HG03558 (cell line): ENCODE results near the gene RAB11FIP3.

Source experiments
- ATAC-seq: cut with Tn5 transposase; IDR thresholded peaks from one replicate; pipeline ENCODE4 v1.9.1; 2021; ENCODE audit warnings: moderate number of reproducible peaks; ENCODE audit not compliant: unreplicated experiment; ENCODE audit errors: extremely low read depth

Gene RAB11FIP3

DNA sequence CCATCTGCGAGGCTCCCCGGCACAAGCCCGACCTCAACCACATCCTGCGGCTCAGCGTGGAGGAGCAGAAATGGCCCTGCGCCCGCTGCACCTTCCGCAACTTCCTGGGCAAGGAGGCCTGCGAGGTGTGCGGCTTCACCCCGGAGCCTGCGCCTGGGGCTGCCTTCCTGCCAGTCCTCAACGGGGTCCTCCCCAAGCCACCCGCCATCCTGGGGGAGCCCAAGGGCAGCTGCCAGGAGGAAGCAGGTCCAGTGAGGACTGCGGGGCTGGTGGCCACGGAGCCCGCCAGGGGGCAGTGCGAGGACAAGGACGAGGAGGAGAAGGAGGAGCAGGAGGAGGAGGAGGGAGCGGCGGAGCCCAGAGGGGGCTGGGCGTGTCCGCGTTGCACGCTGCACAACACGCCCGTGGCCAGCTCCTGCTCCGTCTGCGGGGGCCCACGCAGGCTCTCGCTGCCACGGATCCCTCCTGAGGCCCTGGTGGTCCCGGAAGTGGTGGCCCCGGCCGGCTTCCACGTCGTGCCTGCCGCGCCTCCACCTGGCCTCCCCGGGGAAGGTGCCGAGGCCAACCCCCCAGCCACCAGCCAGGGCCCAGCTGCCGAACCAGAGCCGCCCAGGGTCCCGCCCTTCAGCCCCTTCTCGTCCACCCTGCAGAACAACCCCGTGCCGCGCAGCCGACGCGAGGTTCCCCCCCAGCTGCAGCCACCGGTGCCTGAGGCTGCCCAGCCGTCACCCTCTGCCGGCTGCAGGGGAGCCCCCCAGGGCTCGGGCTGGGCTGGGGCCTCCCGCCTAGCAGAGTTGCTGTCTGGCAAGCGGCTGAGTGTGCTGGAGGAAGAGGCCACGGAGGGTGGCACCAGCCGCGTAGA lies 121.7 kb downstream of the RAB11FIP3 start:
- no peak for ATAC-seq

DNA sequence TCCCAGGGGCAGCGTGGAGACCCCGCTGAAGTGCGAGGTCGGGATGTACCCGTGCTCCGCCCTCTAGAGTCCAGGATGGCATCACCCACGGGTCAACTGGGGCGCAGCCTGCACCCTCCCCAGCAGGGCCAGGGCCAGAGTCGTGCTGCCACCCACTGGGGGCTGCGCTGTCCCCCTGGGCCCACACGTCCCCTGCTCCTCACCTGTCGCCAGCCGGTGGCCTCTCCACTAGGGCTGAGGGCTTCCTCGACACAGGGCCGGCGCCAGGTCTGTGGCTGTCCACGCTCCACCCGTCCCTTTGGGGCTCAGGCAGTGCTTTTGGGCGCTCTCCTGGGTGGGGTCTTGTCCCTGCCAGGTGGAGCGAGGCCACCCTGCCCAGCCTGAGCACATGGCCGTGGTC lies 123.1 kb downstream of the RAB11FIP3 start:
- no peak for ATAC-seq

DNA sequence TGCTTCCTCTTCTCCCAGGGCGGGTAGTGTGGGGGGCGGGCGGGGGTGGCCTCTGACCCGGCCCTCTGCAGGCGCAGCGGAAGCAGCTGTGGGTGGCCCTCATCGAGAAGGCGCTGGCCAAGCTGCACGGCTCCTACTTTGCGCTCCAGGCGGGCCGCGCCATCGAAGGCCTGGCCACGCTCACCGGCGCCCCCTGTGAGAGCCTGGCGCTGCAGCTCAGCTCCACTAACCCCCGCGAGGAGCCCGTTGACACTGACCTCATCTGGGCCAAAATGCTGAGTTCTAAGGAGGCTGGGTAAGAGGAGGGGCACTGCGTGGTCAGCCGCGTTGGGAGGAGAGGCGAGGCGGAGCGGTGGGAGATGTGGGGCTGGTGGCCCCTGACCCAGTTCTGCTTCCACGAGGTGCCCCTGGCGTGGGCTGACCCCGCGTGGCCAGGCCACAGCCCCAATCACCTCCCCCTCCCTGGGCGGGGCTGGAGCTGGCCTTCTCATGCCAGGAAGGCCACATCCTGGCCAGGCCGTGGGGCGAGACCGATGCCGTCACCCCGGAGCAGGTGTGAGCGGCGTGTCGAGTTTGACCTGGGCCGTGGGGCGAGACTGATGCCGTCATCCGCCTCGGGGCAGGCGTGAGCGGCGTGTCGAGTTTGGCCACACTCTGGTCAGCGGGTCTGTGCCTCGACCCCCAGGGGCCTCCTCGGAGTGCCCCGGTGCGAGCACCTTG lies 124.3 kb downstream of the RAB11FIP3 start:
- no peak for ATAC-seq

DNA sequence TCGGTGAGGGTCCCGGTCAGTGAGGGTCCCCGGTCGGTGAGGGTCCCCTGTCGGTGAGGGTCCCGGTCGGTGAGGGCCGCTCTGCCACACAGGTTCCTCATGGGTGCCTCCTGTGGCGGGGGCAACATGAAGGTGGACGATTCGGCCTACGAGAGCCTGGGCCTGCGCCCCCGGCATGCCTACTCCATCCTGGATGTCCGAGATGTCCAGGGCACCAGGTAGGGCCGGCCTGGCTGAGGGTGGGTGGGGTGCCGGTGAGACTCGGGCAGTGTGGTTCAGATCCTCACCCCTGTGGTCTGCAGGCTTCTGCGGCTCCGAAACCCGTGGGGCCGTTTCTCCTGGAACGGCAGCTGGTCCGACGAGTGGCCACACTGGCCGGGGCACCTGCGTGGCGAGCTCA lies 125.8 kb downstream of the RAB11FIP3 start:
- no peak for ATAC-seq

DNA sequence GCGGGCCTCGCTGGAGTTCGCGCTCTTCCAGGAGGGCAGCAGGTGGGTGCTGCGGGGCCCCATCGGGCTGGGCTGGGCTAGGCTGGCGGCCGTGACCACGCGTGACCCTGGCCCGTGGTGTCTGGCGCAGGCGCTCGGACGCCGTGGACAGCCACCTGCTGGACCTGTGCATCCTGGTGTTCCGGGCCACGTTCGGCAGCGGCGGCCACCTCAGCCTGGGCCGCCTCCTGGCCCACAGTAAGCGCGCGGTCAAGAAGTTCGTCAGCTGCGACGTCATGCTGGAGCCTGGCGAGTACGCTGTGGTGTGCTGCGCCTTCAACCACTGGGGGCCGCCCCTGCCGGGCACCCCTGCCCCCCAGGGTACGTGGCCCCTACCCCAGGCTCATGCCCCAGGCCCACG lies 126.7 kb downstream of the RAB11FIP3 start:
- no peak for ATAC-seq

DNA sequence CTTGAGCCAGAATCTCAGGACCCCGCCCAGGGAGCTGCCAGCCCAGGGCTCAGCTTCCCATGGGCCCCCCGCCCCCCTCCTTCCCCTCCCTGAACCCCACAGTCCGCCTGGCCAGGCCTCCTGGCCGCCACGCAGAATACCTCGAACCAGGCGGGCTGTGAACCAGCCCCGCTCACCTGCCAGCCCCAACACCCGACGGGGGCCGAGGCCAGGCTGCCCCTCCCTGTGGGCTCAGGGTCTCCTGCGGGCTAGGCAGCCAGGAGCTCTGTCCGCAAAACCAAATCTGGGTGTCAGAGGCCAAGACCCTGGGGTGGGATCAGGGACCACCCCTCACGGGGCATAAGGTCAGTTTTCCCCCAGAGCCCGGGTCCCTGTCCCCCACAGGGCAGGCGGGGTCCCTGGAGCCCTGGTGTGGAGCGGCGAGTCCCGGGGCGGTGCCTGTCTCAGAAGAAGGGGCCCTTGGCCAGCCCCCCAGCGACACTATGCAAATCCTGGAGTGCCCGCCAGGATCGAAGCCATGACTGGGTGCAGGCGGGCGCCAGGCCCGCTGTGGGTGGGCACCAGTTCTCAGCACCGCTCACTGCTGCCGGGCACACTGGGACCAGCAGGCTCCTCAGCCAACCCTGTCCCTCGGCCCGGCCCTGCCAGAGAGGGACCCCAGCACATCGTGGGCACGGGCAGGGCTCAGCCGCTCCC lies 128.3 kb downstream of the RAB11FIP3 start:
- no peak for ATAC-seq

DNA sequence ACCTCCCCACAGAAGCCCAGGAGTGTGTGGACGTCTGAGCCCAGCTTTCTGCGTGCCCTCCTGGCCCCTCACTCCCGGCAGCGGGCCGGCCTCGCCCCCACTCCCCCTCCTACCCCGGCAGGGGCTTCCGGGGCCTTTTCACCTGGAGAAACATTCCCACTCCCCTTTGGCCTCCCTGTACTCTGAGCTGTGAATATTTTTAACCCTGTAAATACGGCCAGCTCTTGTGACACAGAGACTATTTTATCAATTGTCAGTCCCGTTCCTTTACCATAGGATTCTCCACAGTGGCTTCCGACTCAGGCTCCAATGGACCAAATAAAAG lies 128.8 kb downstream of the RAB11FIP3 start:
- ATAC-seq, result no peak

DNA sequence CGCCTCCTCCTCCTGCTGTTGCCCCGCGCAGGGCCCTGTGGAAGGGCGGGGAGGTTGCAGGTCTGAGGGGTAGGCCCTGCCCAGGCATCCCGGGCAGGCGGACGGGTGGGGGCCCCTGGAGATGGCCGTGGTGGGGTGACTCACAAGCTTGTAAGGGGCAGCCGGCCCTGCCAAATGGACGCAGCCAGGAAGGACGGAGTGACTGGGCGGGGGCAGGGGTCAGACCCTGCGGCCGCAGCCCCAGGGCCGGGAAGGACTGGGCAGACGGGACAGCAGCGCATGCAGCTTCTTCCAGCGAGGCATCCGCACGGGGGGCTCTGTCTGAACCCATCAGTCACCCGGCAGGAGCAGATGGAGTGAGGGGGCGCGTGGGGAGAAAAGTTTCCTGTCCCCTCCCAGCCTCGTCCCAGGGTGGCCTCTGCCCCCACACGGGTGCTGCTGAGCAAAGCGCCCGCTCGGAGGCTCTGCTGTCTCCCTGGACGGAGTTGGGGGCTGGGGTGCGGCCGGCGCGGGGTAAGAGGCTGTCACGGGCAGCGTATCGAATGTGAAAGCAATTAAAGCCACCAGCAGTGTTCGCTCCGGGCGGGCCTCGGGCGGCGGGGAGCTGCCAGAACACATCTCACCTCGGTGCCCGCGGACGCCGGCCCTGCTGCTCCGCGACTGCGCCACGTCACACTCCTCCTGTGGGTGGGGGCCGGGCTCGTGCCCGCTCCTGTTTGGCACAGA lies 129.4 kb downstream of the RAB11FIP3 start:
- ATAC-seq, result no peak

DNA sequence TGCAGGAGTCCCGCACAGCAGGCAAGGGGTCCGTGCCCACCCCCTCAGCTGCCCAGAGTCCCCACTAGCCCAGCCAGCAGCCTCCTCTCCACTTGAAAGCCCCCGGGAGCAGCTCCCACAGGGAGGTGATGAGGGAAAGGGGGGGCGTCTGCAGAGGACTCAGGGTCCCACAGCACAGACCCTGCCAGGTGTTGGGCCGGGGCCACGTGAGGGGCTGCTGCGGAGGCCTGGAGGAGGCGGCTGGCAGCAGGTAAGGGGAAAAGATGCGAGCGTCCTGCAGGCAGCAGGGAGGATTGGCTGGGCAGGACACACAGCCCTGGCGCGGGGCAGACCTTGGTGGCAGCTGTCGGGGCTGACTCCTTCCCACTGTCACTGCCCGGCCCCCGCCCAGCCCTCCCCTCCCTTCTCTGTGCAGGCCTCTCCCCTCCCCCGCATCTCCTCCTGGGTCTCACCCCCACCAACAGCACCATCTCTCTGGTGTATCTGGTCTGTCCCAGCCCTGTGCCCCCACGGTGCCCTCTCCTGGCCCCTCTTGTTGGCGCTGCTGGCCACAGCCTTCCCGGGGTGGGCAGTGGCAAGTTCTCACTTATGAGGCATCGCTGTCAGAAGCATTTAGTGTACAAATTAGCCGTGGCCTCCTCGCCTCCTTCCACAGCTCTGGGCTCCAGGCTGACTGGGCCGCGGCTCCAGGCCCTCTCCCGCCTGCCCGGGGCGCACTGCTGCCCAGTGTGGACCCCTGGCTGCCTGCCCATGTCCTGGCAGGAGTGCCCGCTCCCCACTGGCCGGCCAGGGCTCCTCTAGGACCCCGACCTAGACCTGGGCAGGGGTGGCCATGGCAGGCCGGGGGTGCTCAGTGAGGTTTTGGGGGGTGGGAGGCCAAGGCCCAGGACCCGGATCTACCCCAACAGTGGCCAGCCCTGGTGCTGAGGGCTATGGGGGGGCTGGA lies 130.4 kb downstream of the RAB11FIP3 start:
- no peak for ATAC-seq

DNA sequence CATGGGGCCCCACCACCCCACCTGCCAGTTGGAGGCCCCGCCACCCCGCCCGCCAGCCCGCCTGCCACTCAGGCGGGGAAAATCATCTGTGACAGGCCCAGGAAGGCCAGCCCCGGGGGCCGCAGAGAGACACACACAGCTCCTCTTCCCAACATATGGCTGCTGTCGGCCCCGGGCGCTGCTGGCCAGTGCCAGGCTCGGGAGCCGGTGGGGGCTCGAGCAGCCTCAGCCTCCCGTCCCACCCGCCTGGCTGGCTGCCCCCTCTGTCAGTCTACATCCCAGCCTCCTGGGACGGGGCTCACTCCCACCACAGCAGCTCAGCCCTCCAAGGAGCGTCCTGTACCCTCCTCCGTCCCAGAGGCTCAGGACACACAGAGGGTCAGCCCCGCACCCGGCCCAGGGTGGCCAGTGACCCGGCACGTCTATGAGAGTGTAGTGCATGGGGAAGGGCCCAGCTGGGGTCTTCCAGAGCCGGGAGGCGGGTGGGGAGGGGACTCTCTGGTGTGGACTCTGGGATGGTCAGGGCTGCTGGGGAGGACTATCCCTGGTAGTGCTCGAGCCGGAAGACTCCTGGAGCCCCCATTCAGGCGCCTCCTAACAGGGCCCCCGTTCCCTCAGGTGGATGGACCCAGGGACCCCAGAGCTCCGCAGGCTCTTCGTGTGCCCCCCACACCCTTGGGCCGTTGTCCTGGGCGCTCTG lies 131.2 kb downstream of the RAB11FIP3 start:
- ATAC-seq, result no peak

DNA sequence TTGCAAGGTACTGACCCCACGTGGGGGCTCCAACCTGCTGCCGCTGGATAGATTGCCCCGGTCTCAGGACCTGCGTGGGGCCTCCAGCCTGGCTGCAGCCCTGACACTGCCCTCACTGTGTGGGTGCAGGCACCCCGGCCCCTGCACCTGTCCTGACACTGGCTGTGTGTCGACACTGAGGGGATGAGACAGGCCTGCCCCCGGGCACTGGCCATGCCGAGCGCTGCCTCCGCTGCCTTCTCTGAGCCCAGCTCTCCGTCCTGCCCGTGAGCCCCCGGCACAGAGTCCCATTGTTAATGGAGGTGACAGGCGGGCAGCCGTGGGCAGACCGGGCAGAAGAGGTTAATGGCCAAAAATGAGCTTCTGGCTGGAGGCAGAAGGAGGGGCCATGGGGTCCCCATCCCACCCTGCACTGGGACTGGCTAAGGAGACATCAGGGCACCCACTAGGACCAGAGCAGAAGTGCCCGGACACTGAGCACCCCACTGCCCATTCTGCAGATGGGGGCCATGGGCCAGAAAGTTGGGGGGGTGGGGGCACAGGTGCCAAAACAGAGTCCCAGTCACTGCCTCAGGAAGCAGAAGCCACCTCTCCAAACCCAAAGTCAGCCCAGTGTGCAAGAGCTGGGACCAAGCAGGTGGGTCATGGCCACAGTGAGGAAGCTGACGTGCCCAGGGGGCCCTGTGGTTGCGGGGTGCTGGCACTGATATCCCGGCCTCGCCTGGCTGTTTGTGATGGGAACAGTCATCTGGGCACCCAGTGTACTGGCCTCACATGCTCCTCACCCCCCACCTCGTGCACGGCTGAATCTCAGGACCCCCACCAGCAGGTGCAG lies 132.2 kb downstream of the RAB11FIP3 start:
- ATAC-seq, result no peak

DNA sequence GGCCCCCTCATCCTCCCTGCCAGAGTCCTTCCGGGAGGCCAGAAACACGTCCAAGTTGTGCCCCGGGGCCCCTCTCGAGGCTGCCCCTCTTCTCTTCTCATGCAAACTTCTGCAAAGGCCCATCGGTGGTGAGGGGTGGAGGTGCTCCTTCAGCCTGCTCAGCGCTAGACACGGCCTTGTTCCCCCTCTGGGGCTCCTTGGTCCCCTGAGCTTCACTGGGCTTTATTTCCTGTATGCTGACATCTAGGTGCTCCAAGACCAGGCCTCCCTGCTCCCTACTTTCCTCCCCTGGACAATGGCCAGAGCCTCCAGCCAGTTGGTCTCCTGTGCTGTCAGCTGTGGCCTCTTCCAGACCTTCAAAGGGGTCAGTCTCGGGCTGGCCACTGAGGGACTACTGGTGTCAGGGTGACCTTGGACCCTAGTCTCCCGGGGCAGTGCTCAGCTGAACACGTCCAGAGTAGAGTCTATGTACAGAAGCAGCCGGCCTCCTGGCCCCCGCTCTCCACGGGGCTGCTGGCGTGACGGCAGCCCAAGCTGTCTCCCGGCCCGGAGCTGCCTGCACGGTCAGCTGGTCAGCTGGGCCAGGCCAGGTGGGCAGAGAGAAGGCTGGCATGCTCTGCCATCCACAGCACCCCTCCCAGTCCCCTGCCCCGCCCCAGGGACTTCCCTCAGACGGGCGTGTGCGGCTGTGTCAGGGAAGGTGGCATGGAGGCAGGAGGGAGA lies 133.0 kb downstream of the RAB11FIP3 start:
- ATAC-seq, result no peak

DNA sequence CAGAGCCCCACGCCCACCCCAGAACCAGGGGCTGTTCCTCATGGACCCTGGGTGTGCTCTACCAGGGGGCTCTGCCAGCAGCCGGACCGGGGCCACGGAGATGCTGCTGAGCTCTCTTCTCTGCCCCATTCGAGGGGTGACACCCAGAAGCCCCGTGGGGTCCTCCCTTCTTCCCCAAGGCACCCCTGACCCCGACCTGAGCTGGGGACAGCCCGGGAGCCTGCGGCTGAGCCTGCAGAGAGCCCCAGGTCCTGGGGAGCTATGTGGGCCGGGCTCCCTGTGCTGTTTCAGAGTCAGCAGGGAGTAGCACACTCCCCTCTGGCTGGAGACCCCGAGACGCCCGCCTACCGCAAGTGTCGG lies 133.6 kb downstream of the RAB11FIP3 start:
- ATAC-seq, result no peak

DNA sequence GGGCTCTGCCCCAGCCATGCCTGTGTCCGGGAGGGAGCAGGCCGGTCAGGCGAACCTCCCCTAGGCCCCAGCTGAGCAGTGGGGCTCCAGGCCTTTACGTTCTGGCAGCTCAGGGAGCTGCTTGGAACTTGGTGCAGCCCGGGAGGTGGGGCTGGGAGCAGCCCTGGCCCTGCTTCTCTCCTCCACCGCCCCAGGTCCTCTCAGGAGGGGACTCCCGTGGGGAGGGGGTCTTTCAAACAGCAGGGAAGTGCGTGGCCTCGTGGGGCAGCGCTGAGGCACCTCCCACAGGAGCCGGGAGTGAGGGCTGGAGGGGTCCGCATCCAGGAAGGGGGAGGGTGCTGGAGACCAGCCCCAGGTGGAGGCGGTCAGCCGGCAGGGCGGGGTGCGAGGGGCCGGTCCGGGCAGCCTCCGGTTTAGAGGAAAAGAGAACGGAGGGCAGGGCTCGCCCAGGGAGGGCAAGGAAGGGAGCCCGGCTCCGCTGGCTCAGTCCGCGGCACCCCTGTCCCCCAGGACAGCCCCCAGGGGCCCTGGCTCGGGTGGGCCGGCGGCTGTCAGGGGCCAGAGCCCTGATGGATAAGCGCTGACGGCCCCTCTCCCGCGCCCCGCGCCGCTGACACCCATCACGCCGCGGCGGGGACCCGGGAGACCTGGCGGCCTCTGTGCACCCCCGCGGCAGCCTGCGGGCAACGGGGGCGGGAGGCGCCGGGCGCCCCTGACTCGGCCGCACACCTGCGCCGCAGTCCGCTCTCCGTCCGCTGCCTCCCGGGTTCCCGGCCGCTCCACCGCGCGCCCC lies 134.2 kb downstream of the RAB11FIP3 start:
- no peak for ATAC-seq

DNA sequence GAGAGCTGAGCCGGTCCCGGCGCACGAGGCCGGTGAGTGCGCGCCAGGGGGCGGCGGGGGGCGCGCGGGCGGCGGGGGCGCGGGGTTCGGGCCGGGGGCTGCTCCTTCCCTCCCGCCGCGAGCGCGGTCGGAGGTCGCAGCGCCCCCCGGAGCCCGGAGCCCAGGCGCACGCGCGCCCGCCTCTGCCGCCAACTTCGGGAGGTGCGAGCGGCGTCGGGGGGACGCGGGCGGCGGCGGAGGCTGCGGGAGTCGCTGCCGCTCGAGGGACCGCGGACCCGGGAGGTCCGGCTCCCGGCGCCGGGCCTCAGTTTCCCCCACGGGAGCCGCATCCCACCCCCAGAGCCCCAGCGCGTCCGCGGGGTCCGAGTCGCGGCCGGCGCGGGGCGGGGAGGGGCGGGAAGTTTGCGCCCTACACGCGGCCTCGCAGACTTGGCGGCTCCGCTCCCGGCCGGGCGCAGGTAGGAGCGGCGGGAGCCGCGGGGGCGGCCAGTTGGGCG lies 134.8 kb downstream of the RAB11FIP3 start, which contains the start of gene PRR35:
Gene PRR35, plus strand, starts transcription at position 191 of the 497 bp plus-strand sequence. CDS start 2,901 bp downstream, outside the sequence.
- no peak for ATAC-seq

DNA sequence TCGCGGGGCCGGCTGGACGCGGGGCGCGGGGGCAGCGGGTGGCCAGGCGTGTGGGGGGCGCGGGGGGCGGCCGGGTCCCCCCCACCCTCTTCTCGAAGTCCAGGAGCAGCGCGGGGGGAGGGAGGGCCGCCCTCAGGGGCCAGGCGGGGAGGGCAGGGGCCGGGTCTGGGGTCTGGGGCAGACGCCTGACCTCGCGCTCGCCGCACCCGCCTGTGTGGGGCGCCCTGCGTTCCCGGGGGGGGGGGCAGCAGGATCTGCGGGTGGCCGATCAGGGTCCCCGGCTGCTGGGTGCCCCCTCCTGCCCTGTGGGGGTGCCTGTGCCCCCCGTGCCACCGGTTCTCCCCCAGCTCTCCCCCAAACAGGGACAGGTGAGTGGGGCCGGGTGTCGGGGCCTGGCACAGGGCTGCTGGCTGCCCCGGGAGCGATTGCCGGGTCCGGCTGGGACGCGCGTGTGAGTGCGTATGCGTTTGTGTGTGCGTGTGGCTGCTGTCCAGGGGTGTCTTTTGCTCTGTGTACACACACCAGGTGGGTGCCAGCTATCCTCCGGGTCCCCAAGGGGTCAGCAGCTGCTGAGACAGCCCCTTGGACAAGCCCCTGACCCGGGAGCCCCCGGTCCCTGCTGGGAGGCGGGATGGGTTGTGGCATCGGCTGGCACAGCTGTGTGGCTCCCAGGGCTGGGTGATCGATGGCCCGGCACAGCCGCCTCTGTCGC lies 135.4 kb downstream of the RAB11FIP3 start:
- no peak for ATAC-seq
